H9 (cell line): ENCODE measurements around the gene GIPC2. TPM values are rescaled to one million over a fixed set of nuclear protein-coding genes. Genes with fewer than 3 reads are reported as not detected.

Source experiments
- DNase-seq: peaks from one replicate; pipeline ENCODE4 v3.0.0-alpha.2; 2017
- H2AFZ ChIP-seq: one replicate; pipeline ENCODE4 v1.6.1; 2013; ENCODE audit warnings: mild to moderate bottlenecking, low read length, control low read depth, moderate library complexity
- H2AK5ac ChIP-seq: 2 replicates; pipeline ENCODE4 v1.6.1; 2013; ENCODE audit warnings: low read length, control low read depth, mixed read lengths; ENCODE audit not compliant: insufficient read length
- H2BK120ac ChIP-seq: one replicate; pipeline ENCODE4 v1.6.1; 2013; ENCODE audit warnings: low read depth, mild to moderate bottlenecking, low read length, control low read depth, inconsistent platforms; ENCODE audit not compliant: poor library complexity, severe bottlenecking
- H2BK12ac ChIP-seq: 2 replicates; pipeline ENCODE4 v1.6.1; 2013; ENCODE audit warnings: low read length, control low read depth, mixed read lengths, low read depth; ENCODE audit not compliant: insufficient read length
- H2BK15ac ChIP-seq: 2 replicates; pipeline ENCODE4 v1.6.1; 2013; ENCODE audit warnings: low read depth, low read length, control low read depth
- H2BK20ac ChIP-seq: one replicate; pipeline ENCODE4 v1.6.1; 2013; ENCODE audit warnings: low read depth, mild to moderate bottlenecking, low read length, control low read depth, inconsistent platforms; ENCODE audit not compliant: poor library complexity, severe bottlenecking
- H2BK5ac ChIP-seq: 2 replicates; pipeline ENCODE4 v1.6.1; 2013; ENCODE audit warnings: low read length, control low read depth, mixed read lengths; ENCODE audit not compliant: insufficient read length
- H3K14ac ChIP-seq: 2 replicates; pipeline ENCODE4 v1.6.1; 2013; ENCODE audit warnings: low read length, control low read depth; ENCODE audit not compliant: insufficient read depth
- H3K18ac ChIP-seq: 2 replicates; pipeline ENCODE4 v1.6.1; 2013; ENCODE audit warnings: low read depth, mild to moderate bottlenecking, mixed read lengths, low read length, control low read depth; ENCODE audit not compliant: insufficient read length
- H3K23ac ChIP-seq: 2 replicates; pipeline ENCODE4 v1.6.1; 2013; ENCODE audit warnings: low read length, control low read depth, mixed read lengths, low read depth; ENCODE audit not compliant: insufficient read length
- H3K23me2 ChIP-seq: 2 replicates; pipeline ENCODE4 v1.6.1; 2013; ENCODE audit warnings: low read depth, mild to moderate bottlenecking, mixed read lengths, low read length, control low read depth; ENCODE audit not compliant: insufficient read length, poor library complexity, severe bottlenecking
- H3K27ac ChIP-seq: 2 replicates; pipeline ENCODE4 v1.5.1; 2013; ENCODE audit warnings: low read length, control low read depth, mixed read lengths, low read depth; ENCODE audit not compliant: insufficient read length
- H3K27me3 ChIP-seq: 2 replicates; pipeline ENCODE4 v1.6.1; 2013; ENCODE audit warnings: low read length, control low read depth, inconsistent platforms; ENCODE audit not compliant: insufficient read depth
- H3K4ac ChIP-seq: 2 replicates; pipeline ENCODE4 v1.6.1; 2013; ENCODE audit warnings: low read depth, mild to moderate bottlenecking, control low read depth, inconsistent platforms, low read length, moderate library complexity
- H3K4me1 ChIP-seq: 2 replicates; pipeline ENCODE4 v1.6.1; 2013; ENCODE audit warnings: low read length, control low read depth, inconsistent platforms; ENCODE audit not compliant: insufficient read depth
- H3K4me2 ChIP-seq: 2 replicates; pipeline ENCODE4 v1.6.1; 2013; ENCODE audit warnings: low read length, control low read depth, mixed read lengths; ENCODE audit not compliant: insufficient read length, insufficient read depth
- H3K56ac ChIP-seq: 2 replicates; pipeline ENCODE4 v1.6.1; 2013; ENCODE audit warnings: low read depth, mild to moderate bottlenecking, mixed read lengths, low read length, control low read depth; ENCODE audit not compliant: insufficient read length
- H3K79me1 ChIP-seq: 2 replicates; pipeline ENCODE4 v1.6.1; 2013; ENCODE audit warnings: low read depth, mild to moderate bottlenecking, moderate library complexity, low read length, control low read depth, inconsistent platforms; ENCODE audit not compliant: insufficient read depth, poor library complexity, severe bottlenecking
- H3K79me2 ChIP-seq: 2 replicates; pipeline ENCODE4 v1.6.1; 2013; ENCODE audit warnings: low read length, control low read depth, inconsistent platforms; ENCODE audit not compliant: insufficient read depth
- H3K9ac ChIP-seq: 2 replicates; pipeline ENCODE4 v1.6.1; 2013; ENCODE audit warnings: low read length, control low read depth, mixed read lengths; ENCODE audit not compliant: insufficient read length; ENCODE audit errors: extremely low read depth
- H3K9me3 ChIP-seq: one replicate; pipeline ENCODE4 v1.6.1; 2013; ENCODE audit warnings: low read depth, low read length, inconsistent platforms; ENCODE audit not compliant: control insufficient read depth
- H3T11ph ChIP-seq: one replicate; pipeline ENCODE4 v1.6.1; 2013; ENCODE audit warnings: mild to moderate bottlenecking, low read length, control low read depth, inconsistent platforms
- H4K20me1 ChIP-seq: one replicate; pipeline ENCODE4 v1.6.1; 2013; ENCODE audit not compliant: control insufficient read depth, insufficient read length, insufficient read depth
- H4K5ac ChIP-seq: 2 replicates; pipeline ENCODE4 v1.6.1; 2013; ENCODE audit warnings: low read depth, mild to moderate bottlenecking, mixed read lengths, low read length, control low read depth; ENCODE audit not compliant: insufficient read length
- H4K8ac ChIP-seq: replicated peaks from 2 replicates; pipeline ENCODE4 v1.6.1; 2013; ENCODE audit warnings: low read length, control low read depth, mixed read lengths, low read depth; ENCODE audit not compliant: insufficient read length
- H4K91ac ChIP-seq: 2 replicates; pipeline ENCODE4 v1.6.1; 2013; ENCODE audit warnings: low read depth, mild to moderate bottlenecking, moderate library complexity, mixed read lengths, low read length, control low read depth; ENCODE audit not compliant: insufficient read length
- H3K27ac Mint-ChIP-seq, 3 experiments: 2 replicates in 2 of 3; 3 replicates in 1 of 3; pipeline ENCODE4 v1.8.0; 2020 to 2021; ENCODE audit warnings: mixed read lengths in 3 of 3, mild to moderate bottlenecking in 1 of 3, moderate library complexity in 1 of 3
- H3K27me3 Mint-ChIP-seq: 2 replicates; pipeline ENCODE4 v1.8.0; 2021; ENCODE audit warnings: low read depth, mild to moderate bottlenecking, moderate library complexity, mixed read lengths
- H3K36me3 Mint-ChIP-seq, 3 experiments: 2 replicates in 2 of 3; 3 replicates in 1 of 3; pipeline ENCODE4 v1.8.0; 2020 to 2021; ENCODE audit warnings: low read depth in 3 of 3, mixed read lengths in 3 of 3; ENCODE audit not compliant: insufficient read depth in 1 of 3
- H3K4me1 Mint-ChIP-seq, 2 experiments: 2 replicates each; pipeline ENCODE4 v1.8.0; 2020; ENCODE audit warnings: mixed read lengths in 2 of 2
- H3K4me3 Mint-ChIP-seq, 2 experiments: 2 replicates in 1 of 2; 3 replicates in 1 of 2; pipeline ENCODE4 v1.8.0; 2020 to 2021; ENCODE audit warnings: mild to moderate bottlenecking in 2 of 2, mixed read lengths in 2 of 2, moderate library complexity in 1 of 2
- H3K9me3 Mint-ChIP-seq, 2 experiments: 2 replicates in 1 of 2; 3 replicates in 1 of 2; pipeline ENCODE4 v1.8.0; 2020; ENCODE audit warnings: mild to moderate bottlenecking in 2 of 2, mixed read lengths in 2 of 2, moderate library complexity in 1 of 2
- CTCF ChIP-seq: fragments of 200-600 bp; sonication (generic); conservative IDR thresholded peaks from 3 replicates; pipeline ENCODE4 v1.8.0; 2021; ENCODE audit warnings: antibody characterized with exemption, mild to moderate bottlenecking
- WGBS: extraction: QIAGEN DNeasy Blood & Tissue Kit; methylation state at CpG from one replicate; pipeline ENCODE4 v1.1.7; 2013; ENCODE audit warnings: missing lambda C conversion rate, low lambda C conversion rate, mixed read lengths; ENCODE audit not compliant: insufficient read length; ENCODE audit errors: extremely low coverage; 5-methylcytosine and 5-hydroxymethylcytosine counted together
- total RNA-seq: library from RNA; stranded (reverse); gene quantifications from 2 replicates; pipeline ENCODE4 v1.2.1, GENCODE V29; 2021

GIPC2 gene
- total RNA-seq, 1 experiment from 2014 or later: 0.85 TPM

- Histone ChIP-seq H3K4me1 (no peaks in the 10 kb centered on the region), H3K27ac (no peak overlapping the region), H3K18ac (no peak overlapping the region), H3K14ac (no peak overlapping the region), H4K20me1 (no peaks in the 10 kb centered on the region), H3K4ac (no peak overlapping the region), H4K91ac (no peak overlapping the region), H2AK5ac (no peak overlapping the region), H2BK15ac (no peak overlapping the region), H2BK120ac (no peak overlapping the region), H3T11ph (no peak overlapping the region), H4K8ac (no peak overlapping the region), H3K9ac (no peak overlapping the region), H3K4me2 (no peak overlapping the region), H3K27me3 (no peaks in the 10 kb centered on the region), H3K79me1 (no peaks in the 10 kb centered on the region), H4K5ac (no peak overlapping the region), H3K23ac (no peak overlapping the region), H3K23me2 (no peaks in the 10 kb centered on the region), H2BK5ac (no peak overlapping the region), H3K9me3 (no peaks in the 10 kb centered on the region), H2BK20ac (no peak overlapping the region), H2BK12ac (no peak overlapping the region), H2AFZ (no peak overlapping the region), H3K79me2 (no peaks in the 10 kb centered on the region), H3K56ac (no peak overlapping the region)
- Mint-ChIP-seq H3K4me3 (no peak overlapping the region), H3K9me3 (no peaks in the 10 kb centered on the region), H3K36me3 (no peaks in the 10 kb centered on the region), H3K4me1 (no peaks in the 10 kb centered on the region), H3K27me3 (no peaks in the 10 kb centered on the region), H3K27ac (no peak overlapping the region)
- no peak for DNase-seq
- no CpG with 5 or more reads among the region's 6 CpGs for WGBS
- TF ChIP-seq CTCF: no peak
Measured at GRCh38 chr1:78113156-78113916, 67.6 kb downstream of the GIPC2 start.
